COLO829 (cell line): Measurements from ENCODE around the gene CANT1.

Experiments
- DNase-seq: peaks from one replicate; pipeline ENCODE4 v3.0.0; 2012; ENCODE audit warnings: low spot score

The CANT1 gene

GRCh38 chr17:78995761-78996451, 13.7 kb downstream of the CANT1 start:
- DNase-seq = no peak

DNA sequence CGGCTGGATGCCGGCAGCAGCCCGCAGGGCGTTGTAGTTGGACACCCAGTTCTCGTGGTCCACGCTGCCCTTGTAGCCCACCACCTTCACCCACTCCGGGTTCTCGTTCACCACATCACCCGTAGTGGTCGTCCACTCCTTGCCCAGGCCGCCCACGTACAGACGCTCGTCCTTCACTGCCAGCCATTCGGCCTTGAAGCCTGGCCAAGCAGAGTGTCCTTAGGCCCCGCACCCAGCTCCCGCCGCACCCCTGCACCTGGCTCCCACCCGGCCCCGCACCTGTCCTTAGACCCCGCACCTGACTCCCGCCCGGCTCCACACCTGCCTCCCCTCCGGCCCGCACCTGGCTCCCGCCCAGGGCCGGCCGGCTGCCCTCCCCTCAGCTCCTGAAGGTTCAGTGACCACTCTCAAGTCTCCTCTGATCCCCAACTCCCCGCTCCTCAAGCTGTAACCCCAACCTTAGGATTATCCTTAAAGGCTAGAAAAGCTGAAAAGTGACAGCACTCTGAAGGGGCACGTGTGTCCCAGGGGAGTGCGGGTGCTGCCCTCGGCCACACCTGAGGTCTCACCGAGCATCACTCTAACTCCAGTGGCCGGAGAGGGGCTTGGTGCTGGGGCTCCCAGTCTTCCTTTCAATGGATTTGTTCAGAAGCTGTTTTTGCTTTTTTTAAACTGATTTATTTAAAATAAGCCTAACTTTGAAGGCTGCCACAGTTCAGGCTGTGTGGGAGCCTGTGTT, 14.4 kb downstream of the CANT1 start:
- DNase-seq = no peak

DNA sequence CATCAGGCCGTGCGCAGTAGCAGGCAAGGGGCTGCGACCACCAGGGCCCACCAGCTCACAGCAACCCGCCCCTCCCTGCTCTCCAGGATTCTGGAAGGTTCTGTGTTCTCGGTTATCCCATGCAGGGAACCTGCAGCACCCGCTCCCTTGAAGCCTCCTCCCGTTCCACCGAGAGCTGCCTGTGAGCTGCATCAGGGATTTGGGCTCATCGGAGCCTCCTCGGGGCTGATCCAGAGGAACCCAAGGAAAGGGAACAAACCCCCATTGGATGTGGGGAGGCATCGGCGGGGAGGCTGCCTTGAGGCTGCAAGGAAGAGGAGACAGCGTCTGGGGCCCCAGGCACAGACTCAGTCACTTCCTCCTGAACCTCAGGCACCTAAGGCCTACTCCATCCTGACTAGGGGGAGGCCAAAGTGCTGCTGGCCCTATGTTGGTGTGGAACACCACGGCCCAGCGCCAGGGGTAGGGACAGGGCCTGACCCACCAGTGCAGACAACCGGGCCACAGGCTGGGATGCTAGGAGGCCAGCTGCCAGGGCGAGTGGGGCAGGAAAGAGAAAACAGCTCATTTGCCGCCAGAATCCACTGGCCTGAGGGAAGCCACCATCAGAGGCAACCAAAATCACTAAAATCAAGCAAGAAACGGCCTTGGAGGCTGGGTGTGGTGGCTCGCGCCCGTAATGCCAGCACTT, 15.4 kb downstream of the CANT1 start:
- no peak for DNase-seq

GRCh38 chr17:78993241-78993956, 16.2 kb downstream of the CANT1 start:
- no peak for DNase-seq

DNA sequence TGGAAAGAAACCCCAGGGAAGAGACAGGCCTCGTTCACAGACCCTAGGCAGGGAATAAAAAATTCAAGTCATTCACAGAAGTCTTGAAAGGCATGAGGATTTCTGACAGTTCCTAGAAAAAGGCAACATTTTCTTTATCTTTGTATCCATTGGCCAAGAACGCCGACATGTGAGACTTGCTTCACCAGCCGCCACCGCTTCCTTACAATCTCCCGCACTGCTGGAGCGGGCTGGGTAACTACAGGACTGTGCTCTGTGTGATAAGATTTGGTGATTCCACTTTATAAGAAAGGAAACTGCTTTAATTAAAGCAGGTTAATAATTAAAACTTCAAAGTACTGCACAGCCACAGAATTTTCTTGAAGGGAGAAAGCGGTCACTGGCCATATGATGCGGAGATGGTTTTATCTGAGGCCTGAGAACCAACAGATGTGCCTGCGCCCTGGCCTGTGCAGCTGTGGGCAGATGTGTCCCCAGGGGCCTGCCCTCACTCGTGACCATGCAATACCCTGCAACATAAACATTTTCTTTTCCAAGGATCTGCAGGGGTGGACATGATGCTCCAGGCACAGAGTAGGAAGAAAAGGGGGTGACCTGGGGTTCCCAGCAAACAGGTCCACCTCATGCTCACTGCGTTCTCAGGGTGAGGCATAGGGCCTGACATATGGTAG, 16.9 kb downstream of the CANT1 start:
- DNase-seq = no peak

- no peak for DNase-seq
Measured at GRCh38 chr17:78991906-78992532, 17.5 kb downstream of the CANT1 start.

GRCh38 chr17:78991017-78991738, 18.4 kb downstream of the CANT1 start:
- DNase-seq = no peak

DNA sequence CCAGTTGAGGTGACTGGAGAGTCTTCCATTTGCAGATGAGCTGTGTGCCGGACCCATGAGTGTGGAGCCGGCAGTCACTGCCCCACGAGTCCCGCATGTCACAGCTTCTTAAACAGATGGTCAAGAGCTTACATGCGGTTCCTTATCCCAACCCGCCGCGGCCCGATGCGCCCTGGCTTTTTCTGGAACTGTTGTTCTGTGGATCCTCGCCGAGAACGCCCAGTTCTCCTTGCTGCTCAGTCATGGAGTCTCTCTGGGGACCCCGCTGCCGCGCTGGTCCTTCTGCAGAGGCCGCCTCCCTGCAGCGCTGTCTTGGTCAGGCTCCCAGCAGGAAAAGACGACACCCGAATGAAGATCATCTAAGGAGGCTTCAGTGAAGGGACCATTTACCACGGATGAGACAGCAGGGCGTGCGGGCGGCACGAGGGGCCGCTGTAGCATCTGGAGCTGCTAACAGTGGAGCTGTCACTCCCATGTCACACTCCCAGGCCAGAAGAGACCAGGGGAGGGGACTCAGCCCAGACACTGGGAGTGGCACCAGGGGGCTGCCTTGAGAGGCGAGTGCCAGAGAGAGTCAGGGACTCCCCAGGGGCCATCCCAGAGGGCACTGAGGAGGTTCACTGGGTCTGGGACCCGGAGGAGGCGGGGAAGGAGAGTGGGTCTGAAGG, 19.1 kb downstream of the CANT1 start:
- no peak for DNase-seq

DNA sequence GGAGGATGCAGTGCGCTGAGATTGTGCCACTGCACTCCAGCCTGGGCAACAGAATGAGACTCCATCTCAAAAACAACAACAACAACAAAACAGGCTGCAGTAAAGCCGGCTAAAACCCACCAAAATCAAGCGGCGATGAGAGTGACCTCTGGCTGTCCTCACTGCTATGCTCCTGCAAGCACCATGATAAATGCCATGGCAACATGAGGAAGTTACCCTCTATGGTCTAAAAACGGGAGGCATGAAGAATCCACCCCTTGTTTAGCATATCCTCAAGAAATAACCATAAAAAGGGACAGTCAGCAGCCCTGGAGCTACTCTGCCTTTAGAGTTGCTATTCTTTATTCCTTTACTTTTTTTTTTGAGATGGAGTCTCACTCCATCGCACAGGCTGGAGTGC, 21.4 kb downstream of the CANT1 start:
- no peak for DNase-seq

DNA sequence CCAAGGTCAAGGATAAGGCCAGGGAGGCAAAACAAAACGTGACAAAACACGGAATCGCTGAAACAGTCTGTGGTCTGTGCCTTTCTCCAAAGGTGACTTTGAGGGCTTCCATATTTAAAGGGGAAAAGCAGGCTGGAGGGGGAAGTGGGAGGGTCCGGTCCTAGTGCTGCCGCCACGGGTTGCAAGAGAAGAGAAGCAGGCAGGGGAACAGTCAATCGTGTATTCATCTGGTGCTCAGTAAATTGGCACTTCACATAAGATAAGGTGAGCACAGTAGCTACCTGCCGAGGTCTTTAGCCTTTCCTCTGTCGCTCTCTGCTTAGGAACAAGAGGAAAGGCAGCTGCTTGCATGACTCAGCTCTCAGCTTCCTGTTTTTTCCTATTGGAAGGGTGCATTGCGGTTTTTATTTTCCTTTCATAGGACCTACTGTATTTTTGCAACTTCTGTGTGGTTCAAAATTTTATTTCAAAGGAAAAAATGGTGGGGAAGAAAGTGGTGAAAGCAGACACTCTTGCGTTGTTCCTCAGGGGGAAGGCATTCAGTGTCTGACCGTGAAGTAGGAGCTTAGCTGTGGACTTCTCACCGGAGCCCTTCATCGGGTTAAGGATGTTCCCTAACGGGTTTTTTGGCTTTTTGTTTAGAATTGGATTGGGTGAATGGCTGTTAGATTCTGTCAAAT, 22.8 kb downstream of the CANT1 start:
- DNase-seq = no peak

DNA sequence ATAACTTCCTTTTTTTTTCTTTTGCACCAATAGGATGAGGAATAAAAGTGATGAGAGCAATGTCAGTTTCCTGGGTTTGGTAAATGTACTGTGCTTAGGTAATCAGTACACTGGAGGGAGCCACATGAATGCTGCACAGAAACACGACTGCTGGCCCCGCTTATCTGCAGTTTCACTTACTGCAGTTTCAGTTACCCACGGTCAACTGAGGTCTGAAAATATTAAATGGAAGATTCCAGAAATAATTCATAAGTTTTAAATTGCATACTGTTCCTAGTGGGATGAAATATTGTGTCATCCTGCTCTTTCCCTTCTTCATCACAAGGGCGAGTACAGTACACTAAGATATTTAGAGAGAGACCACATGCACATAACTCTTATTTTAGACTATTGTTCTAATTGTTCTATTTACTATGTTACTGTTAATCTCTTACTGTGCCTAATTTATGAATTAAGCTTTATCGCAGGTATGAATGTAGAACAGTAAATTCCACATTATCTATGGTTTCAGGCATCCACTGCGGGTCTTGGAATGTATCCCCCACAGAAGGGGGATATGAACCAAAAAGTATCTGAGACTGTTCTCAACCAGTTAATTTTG, 23.4 kb downstream of the CANT1 start:
- no peak for DNase-seq

- DNase-seq = no peak
Measured at GRCh38 chr17:78985395-78985794, 24.2 kb downstream of the CANT1 start.

DNA sequence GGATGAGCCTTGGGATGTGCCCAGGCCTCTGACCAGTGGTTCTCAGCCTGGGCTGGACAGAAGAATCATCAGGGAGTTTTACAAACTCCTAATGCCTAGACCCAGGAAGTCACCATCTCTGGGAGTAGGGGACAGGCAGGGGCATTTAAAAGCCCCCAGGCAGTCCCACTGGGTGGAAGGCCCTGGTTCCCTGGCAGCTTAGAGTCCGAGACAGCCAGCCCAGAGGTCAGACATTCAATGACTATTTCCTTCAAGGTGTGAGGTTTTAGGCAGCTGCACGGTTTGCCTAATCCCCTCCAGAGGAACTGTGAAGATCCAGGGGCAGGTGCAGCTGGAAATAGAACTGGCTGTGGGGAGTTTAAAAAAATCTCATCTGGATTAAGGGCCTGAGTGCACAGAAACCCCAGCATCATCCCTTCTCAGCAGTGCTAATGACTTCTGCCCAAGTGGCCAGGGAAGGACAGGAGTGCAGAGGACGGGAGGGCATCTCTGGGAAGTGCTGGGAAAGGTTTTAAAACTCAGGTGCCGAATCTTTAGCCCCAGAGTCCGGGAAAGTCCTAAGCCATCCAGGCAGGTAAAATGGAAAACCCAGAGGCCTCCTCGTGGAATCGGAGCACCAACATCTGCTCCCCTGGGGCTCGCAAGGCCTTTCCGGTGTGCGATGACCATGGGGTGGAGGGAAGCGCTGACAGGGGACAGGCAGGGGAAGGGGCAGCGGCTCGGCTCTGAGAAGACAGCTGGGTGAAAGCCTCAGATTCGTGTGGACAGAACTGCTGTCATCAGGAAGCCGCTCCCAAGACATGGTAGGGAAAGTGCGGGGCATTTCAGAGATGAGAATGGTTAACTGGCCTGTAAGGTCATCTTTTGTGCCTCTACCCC, 28.3 kb downstream of the CANT1 start:
- DNase-seq = no peak

GRCh38 chr17:78980624-78980972, 29.0 kb downstream of the CANT1 start:
- DNase-seq = no peak

GRCh38 chr17:78979780-78980623, 29.6 kb downstream of the CANT1 start, which contains the start of gene LGALS3BP:
LGALS3BP (minus strand) TSS chr17:78979923; CDS start chr17:78977191, 2,732 bp downstream.
- peak; percentile 97 for DNase-seq

- no peak for DNase-seq
Measured at GRCh38 chr17:78977997-78978973, 31.3 kb downstream of the CANT1 start.
